Natural killer cell (primary cell): ENCODE results near the gene IQCM. TPM values are rescaled to one million over a fixed set of nuclear protein-coding genes. Genes with fewer than 3 reads are reported as not detected.

Source experiments
- ATAC-seq, 3 donors: fragments of 150-1000 bp in 2 of 3; fragments of 200-7000 bp in 1 of 3; cut with Tn5 transposase; 1 replicate in 1 of 3; 2 replicates in 2 of 3; pipeline ENCODE4 v1.10.0; 2021; ENCODE audit warnings: mild to moderate bottlenecking in 2 of 3, moderate library complexity in 2 of 3
- DNase-seq, 2 donors: peaks; one replicate each; pipeline versions ENCODE4 v3.0.0 to v3.0.0-alpha.2; 2013 to 2021; ENCODE audit warnings: mixed read lengths in 1 of 2
- H3K27ac ChIP-seq: one replicate; pipeline ENCODE4 v1.5.1; 2013; ENCODE audit warnings: mild to moderate bottlenecking, low read length
- H3K27me3 ChIP-seq: one replicate; pipeline ENCODE4 v1.6.1; 2013; ENCODE audit warnings: low read length; ENCODE audit not compliant: control insufficient read depth, insufficient read depth
- H3K36me3 ChIP-seq: one replicate; pipeline ENCODE4 v1.6.1; 2013; ENCODE audit warnings: low read length; ENCODE audit not compliant: control insufficient read depth, insufficient read depth
- H3K4me1 ChIP-seq: one replicate; pipeline ENCODE4 v1.6.1; 2013; ENCODE audit warnings: low read length; ENCODE audit not compliant: control insufficient read depth, insufficient read depth
- H3K4me3 ChIP-seq: one replicate; pipeline ENCODE4 v1.5.1; 2013; ENCODE audit warnings: low read length
- H3K9me3 ChIP-seq: one replicate; pipeline ENCODE4 v1.6.1; 2013; ENCODE audit warnings: low read length; ENCODE audit not compliant: control insufficient read depth, insufficient read depth
- H3K27ac Mint-ChIP-seq, 2 donors: one replicate each; pipeline ENCODE4 v1.8.0; 2022; ENCODE audit warnings: mild to moderate bottlenecking in 2 of 2, mixed read lengths in 2 of 2, moderate library complexity in 1 of 2
- H3K27me3 Mint-ChIP-seq, 2 donors: one replicate each; pipeline ENCODE4 v1.8.0; 2022; ENCODE audit warnings: low read depth in 2 of 2, mixed read lengths in 2 of 2
- H3K36me3 Mint-ChIP-seq: one replicate; pipeline ENCODE4 v1.8.0; 2022; ENCODE audit warnings: mixed read lengths
- H3K4me1 Mint-ChIP-seq, 2 donors: one replicate each; pipeline ENCODE4 v1.8.0; 2022; ENCODE audit warnings: mixed read lengths in 2 of 2
- H3K4me3 Mint-ChIP-seq: one replicate; pipeline ENCODE4 v1.8.0; 2022; ENCODE audit warnings: mild to moderate bottlenecking, moderate library complexity, mixed read lengths
- H3K9me3 Mint-ChIP-seq, 2 donors: one replicate each; pipeline ENCODE4 v1.8.0; 2022; ENCODE audit warnings: mixed read lengths in 2 of 2
- WGBS: methylation state at CpG from one replicate; pipeline ENCODE4 v1.1.7; 2013; ENCODE audit warnings: missing lambda C conversion rate; ENCODE audit not compliant: insufficient coverage; 5-methylcytosine and 5-hydroxymethylcytosine counted together
- intact Hi-C: fragments of 100-400 bp; cut with micrococcal nuclease; formaldehyde crosslinking; loops from one replicate; pipeline ENCODE4 v1.14.2; 2022
- total RNA-seq, 4 donors: library from RNA; stranded (reverse); fragments of 120-200 nt in 1 of 4; gene quantifications; one replicate each; pipeline versions ENCODE4 v1.2.3 to v1.2.4, GENCODE V29; 2013 to 2022
- TF ChIP-seq, protein P1 (sequence below): fragments of 200-600 bp; IDR thresholded peaks from one replicate; pipeline ENCODE4 v1.8.0; 2022; ENCODE audit warnings: antibody characterized with exemption

Gene IQCM
- total RNA-seq, 3 donors from 2014 or later (not counting 1 experiment from before 2014, with no cell fraction given): not detected

DNA sequence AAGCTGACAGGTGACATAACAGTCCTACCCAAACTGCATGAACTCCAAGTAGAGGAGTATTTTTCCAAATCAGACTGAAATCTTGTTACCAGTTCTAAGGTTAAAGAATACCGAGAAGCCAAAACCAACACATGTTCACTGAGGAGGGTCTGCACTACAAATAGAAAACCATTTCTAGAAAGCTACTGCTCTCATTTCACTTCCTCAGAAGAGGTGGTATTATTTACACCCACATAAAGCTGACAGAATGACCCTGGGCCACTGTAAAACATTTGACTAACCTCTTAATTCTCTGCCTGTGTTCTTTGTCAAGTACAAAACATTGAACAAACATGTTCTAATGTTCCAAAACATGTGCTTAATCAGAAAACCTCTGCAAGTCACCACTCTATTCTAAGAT, 95.8 kb downstream of the IQCM start:
- Histone ChIP-seq H3K27ac (no peak overlapping the region), H3K4me3 (no peak overlapping the region), H3K36me3 (no peaks in the 10 kb centered on the region), H3K27me3 (no peaks in the 10 kb centered on the region), H3K4me1 (no peaks in the 10 kb centered on the region), H3K9me3 (peaks cover 9% of the 10 kb centered on the region)
- no peak overlapping the region for H3K27ac Mint-ChIP-seq
- H3K36me3 Mint-ChIP-seq: no peaks in the 10 kb centered on the region
- DNase-seq (no peak), ATAC-seq (no peak)
- H3K9me3 Mint-ChIP-seq: peaks cover 7 to 8% of the 10 kb centered on the region in 2 donors
- intact Hi-C loops: no loop called here
- H3K4me1 Mint-ChIP-seq: no peaks in the 10 kb centered on the region
- no peak overlapping the region for H3K4me3 Mint-ChIP-seq
- WGBS: 86% methylated on average over 1 of the region's 1 CpG
- no peaks in the 10 kb centered on the region for H3K27me3 Mint-ChIP-seq
- TF ChIP-seq, protein P1, sequence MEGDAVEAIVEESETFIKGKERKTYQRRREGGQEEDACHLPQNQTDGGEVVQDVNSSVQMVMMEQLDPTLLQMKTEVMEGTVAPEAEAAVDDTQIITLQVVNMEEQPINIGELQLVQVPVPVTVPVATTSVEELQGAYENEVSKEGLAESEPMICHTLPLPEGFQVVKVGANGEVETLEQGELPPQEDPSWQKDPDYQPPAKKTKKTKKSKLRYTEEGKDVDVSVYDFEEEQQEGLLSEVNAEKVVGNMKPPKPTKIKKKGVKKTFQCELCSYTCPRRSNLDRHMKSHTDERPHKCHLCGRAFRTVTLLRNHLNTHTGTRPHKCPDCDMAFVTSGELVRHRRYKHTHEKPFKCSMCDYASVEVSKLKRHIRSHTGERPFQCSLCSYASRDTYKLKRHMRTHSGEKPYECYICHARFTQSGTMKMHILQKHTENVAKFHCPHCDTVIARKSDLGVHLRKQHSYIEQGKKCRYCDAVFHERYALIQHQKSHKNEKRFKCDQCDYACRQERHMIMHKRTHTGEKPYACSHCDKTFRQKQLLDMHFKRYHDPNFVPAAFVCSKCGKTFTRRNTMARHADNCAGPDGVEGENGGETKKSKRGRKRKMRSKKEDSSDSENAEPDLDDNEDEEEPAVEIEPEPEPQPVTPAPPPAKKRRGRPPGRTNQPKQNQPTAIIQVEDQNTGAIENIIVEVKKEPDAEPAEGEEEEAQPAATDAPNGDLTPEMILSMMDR: no peak

DNA sequence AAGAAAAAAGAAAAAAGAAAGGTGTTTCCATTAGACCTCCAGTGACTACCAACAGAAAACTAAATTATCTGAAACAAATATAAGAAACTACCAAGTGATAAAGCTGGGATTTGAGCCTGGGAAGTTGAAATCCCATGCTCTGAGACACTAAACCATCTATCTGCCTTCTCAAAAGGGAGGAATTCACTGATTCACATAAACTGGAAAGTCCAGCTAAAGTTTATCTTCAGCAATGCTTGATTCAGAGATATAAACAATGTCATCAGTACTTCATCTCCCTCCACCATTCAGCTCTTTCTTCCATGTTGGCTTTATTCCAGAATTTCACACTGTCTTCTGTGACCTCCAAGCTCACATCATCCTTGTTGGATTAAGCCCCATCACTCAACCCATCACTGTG, 96.3 kb downstream of the IQCM start:
- H3K36me3 ChIP-seq: no peaks in the 10 kb centered on the region

DNA sequence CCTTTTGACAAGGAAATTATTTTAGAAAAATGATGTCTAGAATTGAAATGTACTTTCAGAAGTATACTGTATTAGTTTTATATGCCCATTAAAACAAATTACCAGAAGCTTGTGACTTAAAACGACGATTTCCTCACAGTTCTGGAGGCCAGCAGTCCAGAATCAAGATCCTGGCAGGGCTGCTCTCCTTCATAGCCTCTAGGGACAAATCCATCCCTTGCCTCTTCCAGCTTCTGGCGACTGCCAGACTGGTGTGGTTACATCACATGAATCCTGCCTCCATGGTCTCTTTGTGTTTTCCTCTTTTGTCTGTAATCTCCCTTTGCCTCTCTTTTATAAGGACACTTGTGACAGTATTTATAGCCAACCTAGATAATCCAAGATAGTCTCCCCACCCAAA, 97.1 kb downstream of the IQCM start:
- Histone ChIP-seq H3K4me1 (no peaks in the 10 kb centered on the region), H3K27ac (no peak overlapping the region), H3K4me3 (no peak overlapping the region), H3K36me3 (no peaks in the 10 kb centered on the region), H3K9me3 (peaks cover 9% of the 10 kb centered on the region), H3K27me3 (no peaks in the 10 kb centered on the region)
- no peak overlapping the region for H3K27ac Mint-ChIP-seq
- 69% methylated on average over 3 of the region's 3 CpGs for WGBS
- H3K4me1 Mint-ChIP-seq: no peaks in the 10 kb centered on the region
- TF ChIP-seq, protein P1: no peak
- ATAC-seq: no peak
- peaks cover 8 to 12% of the 10 kb centered on the region in 2 donors for H3K9me3 Mint-ChIP-seq
- DNase-seq: no peak
- H3K36me3 Mint-ChIP-seq: no peaks in the 10 kb centered on the region
- H3K27me3 Mint-ChIP-seq: no peaks in the 10 kb centered on the region
- H3K4me3 Mint-ChIP-seq: no peak overlapping the region
- intact Hi-C loops: no loop called here

More for the DNA sequence above, 96.3 kb downstream of the IQCM start:
- H3K27ac Mint-ChIP-seq: no peak overlapping the region
- Histone ChIP-seq H3K4me3 (no peak overlapping the region), H3K27me3 (no peaks in the 10 kb centered on the region), H3K9me3 (peaks cover 9% of the 10 kb centered on the region), H3K4me1 (no peaks in the 10 kb centered on the region), H3K27ac (no peak overlapping the region)
- TF ChIP-seq, protein P1: no peak
- no peaks in the 10 kb centered on the region for H3K27me3 Mint-ChIP-seq
- DNase-seq: no peak
- H3K4me3 Mint-ChIP-seq: no peak overlapping the region
- peaks cover 5 to 7% of the 10 kb centered on the region in 2 donors for H3K9me3 Mint-ChIP-seq
- intact Hi-C loops: no loop called here
- ATAC-seq: no peak
- no peaks in the 10 kb centered on the region for H3K36me3 Mint-ChIP-seq
- H3K4me1 Mint-ChIP-seq: no peaks in the 10 kb centered on the region

DNA sequence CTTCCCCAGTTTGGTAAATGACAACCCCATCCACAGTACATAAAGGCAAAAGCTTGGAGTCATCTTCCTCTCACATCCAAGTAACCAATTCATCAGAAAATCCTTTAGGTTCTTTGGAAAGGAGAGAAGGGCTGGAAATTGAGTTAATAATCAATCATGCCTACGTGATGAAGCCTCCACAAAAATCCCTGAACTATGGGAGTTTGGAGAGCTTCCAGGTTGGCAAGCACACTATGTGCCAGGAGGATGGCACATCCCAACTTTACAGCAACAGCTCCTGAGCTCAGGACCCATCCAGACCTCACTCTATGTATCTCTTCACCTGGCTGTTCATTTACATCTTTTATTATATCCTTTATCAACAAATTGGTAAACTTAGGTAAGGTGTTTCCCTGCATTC, 98.9 kb downstream of the IQCM start:
- no peak overlapping the region for H3K4me3 Mint-ChIP-seq
- Histone ChIP-seq H3K4me3 (no peak overlapping the region), H3K9me3 (peaks cover 9% of the 10 kb centered on the region), H3K27me3 (no peaks in the 10 kb centered on the region), H3K27ac (no peak overlapping the region), H3K36me3 (no peaks in the 10 kb centered on the region), H3K4me1 (no peaks in the 10 kb centered on the region)
- no peaks in the 10 kb centered on the region for H3K4me1 Mint-ChIP-seq
- no peaks in the 10 kb centered on the region for H3K27me3 Mint-ChIP-seq
- WGBS: 100% methylated on average over 1 of the region's 1 CpG
- no peak for ATAC-seq
- H3K9me3 Mint-ChIP-seq: peaks cover 13% of the 10 kb centered on the region in 2 donors
- H3K36me3 Mint-ChIP-seq: no peaks in the 10 kb centered on the region
- intact Hi-C loops: no loop called here
- no peak for DNase-seq
- TF ChIP-seq, protein P1: no peak
- no peak overlapping the region for H3K27ac Mint-ChIP-seq
